T-helper 17 cell (primary cell): Measurements from ENCODE around the gene AVPR2. TPM values are rescaled to one million over a fixed set of nuclear protein-coding genes. Genes with fewer than 3 reads are reported as not detected.

Experiments used
- ATAC-seq: fragments of 150-1000 bp; cut with Tn5 transposase; 2 replicates; pipeline ENCODE4 v1.10.0; 2021; ENCODE audit warnings: mild to moderate bottlenecking, moderate library complexity
- DNase-seq, 3 donors: peaks; one replicate each; pipeline versions ENCODE4 v3.0.0 to v3.0.0-alpha.2; 2020 to 2021
- H3K9me3 ChIP-seq: one replicate; pipeline ENCODE4 v1.7.0; 2013; ENCODE audit warnings: low read length, mild to moderate bottlenecking; ENCODE audit not compliant: control insufficient read depth, poor library complexity, severe bottlenecking
- H3K27ac Mint-ChIP-seq: one replicate; pipeline ENCODE4 v1.8.0; 2022; ENCODE audit warnings: mild to moderate bottlenecking, moderate library complexity, mixed read lengths
- H3K27me3 Mint-ChIP-seq: one replicate; pipeline ENCODE4 v1.8.0; 2022; ENCODE audit warnings: mixed read lengths
- H3K36me3 Mint-ChIP-seq: one replicate; pipeline ENCODE4 v1.8.0; 2022; ENCODE audit warnings: low read depth, mixed read lengths
- H3K4me1 Mint-ChIP-seq: one replicate; pipeline ENCODE4 v1.8.0; 2022; ENCODE audit warnings: mild to moderate bottlenecking, mixed read lengths
- H3K4me3 Mint-ChIP-seq: one replicate; pipeline ENCODE4 v1.8.0; 2022; ENCODE audit warnings: mild to moderate bottlenecking, moderate library complexity, mixed read lengths
- total RNA-seq, 4 donors: library from RNA in 2 of 4; stranded (reverse) in 2 of 4; gene quantifications; one replicate each; pipeline ENCODE4 v1.2.3 and lab custom pipeline; 2022 to 2026

AVPR2 gene
- total RNA-seq, 2 donors from 2014 or later: not detected

DNA sequence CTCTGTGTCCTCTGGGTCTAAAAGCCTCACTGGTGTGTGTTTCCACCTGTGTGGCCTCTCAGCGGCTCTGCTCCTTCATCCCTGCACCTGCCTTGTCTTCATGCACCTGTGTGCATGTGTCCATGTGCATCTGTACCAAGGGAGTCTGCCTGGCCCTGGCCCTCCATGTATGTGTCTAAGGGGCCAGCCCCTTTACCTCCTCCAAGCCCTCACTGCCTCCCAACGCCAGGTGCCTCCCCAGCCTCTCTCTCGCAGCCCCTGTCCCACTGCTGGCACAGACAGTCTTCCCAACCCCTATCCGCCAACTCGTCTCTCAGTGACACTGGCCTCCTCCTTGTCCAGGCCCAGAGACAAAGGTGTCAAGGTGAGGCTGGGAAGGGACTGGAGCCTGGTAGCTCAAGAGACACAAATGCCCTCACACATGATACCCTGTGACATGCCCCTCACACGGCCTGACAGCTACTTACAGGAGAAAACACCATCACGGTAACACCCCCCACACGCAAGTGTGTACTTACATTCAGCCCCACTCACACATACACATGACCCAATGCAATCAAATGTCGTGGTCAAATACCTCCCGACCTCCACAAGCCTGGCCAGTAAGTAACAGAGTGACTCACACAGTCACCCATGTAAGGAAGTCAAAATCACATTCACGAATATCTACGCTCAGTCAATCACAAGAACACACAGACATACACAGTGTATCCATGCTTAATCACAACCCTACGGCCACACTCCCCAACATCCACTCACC is 29.9 kb upstream of the AVPR2 start:
- DNase-seq (no peak), ATAC-seq (no peak)
- no peak overlapping the region for H3K4me3 Mint-ChIP-seq
- peak overlapping the region; percentile 78 for H3K27ac Mint-ChIP-seq
- no peaks in the 10 kb centered on the region for H3K9me3 ChIP-seq
- H3K36me3 Mint-ChIP-seq: no peaks in the 10 kb centered on the region
- H3K4me1 Mint-ChIP-seq: peaks cover 4% of the 10 kb centered on the region
- peaks cover 6% of the 10 kb centered on the region for H3K27me3 Mint-ChIP-seq

DNA sequence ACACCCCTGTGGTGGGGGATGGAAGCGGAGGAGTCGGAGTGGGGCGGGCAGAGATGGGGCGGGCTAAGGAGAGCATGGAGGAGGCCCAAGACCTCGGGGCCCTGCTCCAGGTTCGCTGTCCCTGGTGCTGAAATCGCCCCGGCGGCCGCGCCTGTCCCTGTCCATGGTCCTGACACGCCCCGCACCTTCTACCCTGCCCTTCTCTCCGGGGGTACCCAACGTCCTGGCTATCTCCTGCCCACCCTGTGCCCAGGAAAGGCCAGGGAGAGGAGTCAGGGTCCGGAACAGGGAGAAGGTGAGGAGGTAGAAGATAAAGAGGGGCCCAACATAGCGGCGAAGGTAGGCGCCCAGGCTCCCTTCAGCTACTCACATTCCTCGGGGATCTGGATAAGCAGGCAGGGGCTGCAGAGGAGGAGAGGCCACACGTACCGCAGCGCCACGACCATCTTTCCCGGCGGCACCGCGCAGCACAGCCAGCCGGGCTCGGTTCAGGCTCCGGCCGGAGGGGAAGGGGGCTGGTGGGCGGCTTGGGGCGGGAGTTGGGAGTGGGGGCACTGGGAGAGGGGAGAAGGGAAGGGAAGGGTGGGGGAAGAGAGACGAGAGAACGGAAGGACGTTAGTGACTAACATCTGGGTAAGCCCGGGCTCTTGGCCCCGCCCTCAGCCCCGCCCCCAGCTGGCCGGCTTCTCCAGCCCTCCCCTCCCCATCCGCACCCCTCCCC is 28.9 kb upstream of the AVPR2 start:
- peaks cover 4% of the 10 kb centered on the region for H3K4me1 Mint-ChIP-seq
- ATAC-seq (peak; percentile 87), DNase-seq (peak; percentile 55 to 63 (median 59))
- peaks cover 6% of the 10 kb centered on the region for H3K27me3 Mint-ChIP-seq
- no peaks in the 10 kb centered on the region for H3K9me3 ChIP-seq
- peak overlapping the region; percentile 26 for H3K4me3 Mint-ChIP-seq
- H3K36me3 Mint-ChIP-seq: no peaks in the 10 kb centered on the region
- peak overlapping the region; percentile 78 for H3K27ac Mint-ChIP-seq

DNA sequence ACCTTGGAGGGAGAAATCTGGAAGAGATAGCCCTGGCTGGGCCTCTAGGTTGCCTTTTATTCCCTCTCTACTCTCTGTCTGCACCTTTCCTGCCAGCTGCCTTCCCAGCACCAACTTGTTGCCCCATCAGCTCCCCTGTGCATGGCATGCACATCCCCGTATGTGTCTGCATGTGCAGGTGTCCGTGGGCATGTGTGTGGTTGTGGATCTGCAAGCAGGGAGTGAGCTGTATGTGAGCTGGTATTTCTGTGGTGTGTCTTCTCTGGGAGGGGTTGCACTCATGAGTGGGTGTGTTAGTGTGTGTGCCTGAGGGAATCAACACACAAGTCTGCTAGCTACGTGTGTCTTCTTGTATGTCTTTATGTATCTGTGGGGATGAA is 28.4 kb upstream of the AVPR2 start:
- DNase-seq: no peak
- no peak overlapping the region for H3K27ac Mint-ChIP-seq
- no peak overlapping the region for H3K4me3 Mint-ChIP-seq

DNA sequence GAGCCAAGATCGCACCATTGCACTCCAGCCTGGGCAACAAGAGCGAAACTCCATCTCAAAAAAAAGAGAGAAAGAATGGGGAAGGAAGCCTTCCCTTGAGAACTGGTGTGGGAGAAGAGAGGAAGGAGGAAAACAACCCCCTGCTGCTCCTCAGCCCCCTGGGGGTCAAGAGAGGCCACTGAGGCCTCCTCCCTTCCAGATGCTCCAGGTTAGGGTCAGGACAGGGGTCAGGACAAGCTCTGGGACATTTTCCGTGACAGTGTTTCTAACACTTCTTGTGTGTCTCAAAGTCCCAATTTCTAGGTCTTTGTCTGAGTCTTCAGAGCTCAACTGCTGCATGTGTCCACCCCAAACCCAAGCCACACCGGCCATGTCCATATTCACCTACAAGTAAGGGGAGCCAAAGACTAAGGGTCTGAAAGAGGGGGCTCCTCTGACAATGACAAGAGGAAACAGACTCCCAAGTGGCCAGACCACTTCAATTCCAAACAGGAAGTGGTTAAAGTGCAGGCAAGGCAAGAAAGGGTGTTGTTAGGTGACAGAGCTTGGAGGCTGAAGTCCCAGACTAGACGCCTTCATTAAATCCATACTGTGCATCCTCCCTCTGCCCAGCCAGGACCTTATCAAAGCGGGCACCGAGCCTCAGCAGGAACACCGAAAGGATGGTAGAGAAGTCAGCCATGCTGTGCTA is 26.8 kb upstream of the AVPR2 start:
- no peaks in the 10 kb centered on the region for H3K9me3 ChIP-seq
- Mint-ChIP-seq H3K27ac (no peak overlapping the region), H3K4me3 (no peak overlapping the region), H3K4me1 (peaks cover 6% of the 10 kb centered on the region), H3K27me3 (peaks cover 2% of the 10 kb centered on the region), H3K36me3 (no peaks in the 10 kb centered on the region)
- ATAC-seq (no peak), DNase-seq (no peak)

More for the DNA sequence above, 28.4 kb upstream of the AVPR2 start:
- Mint-ChIP-seq H3K4me1 (peaks cover 4% of the 10 kb centered on the region), H3K36me3 (no peaks in the 10 kb centered on the region), H3K27me3 (peaks cover 6% of the 10 kb centered on the region)
- H3K9me3 ChIP-seq: no peaks in the 10 kb centered on the region
- no peak for ATAC-seq

DNA sequence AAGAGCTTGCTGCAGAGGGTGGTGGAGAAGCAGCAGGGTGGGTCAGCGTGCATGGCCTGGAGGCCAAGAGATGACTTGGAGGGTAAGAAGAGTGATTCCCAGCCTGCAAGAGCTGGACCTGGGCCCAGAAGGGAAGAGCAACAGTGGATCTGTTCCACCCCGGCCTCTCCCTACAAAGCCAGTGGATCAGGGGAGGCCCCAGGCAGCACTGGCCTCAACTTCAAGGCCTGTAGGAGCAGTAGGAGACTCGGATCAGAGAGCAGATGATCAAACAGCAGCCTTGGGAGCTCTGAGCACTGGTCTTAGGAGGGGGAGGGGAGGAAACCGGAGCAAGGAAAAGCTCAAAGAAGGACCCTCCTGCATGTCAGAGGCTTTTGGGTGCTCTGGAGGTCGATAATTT is 26.1 kb upstream of the AVPR2 start:
- peaks cover 6% of the 10 kb centered on the region for H3K4me1 Mint-ChIP-seq
- no peak overlapping the region for H3K27ac Mint-ChIP-seq
- H3K4me3 Mint-ChIP-seq: no peak overlapping the region
- H3K27me3 Mint-ChIP-seq: no peaks in the 10 kb centered on the region
- DNase-seq: no peak
- H3K36me3 Mint-ChIP-seq: no peaks in the 10 kb centered on the region
- no peaks in the 10 kb centered on the region for H3K9me3 ChIP-seq
- ATAC-seq: no peak

DNA sequence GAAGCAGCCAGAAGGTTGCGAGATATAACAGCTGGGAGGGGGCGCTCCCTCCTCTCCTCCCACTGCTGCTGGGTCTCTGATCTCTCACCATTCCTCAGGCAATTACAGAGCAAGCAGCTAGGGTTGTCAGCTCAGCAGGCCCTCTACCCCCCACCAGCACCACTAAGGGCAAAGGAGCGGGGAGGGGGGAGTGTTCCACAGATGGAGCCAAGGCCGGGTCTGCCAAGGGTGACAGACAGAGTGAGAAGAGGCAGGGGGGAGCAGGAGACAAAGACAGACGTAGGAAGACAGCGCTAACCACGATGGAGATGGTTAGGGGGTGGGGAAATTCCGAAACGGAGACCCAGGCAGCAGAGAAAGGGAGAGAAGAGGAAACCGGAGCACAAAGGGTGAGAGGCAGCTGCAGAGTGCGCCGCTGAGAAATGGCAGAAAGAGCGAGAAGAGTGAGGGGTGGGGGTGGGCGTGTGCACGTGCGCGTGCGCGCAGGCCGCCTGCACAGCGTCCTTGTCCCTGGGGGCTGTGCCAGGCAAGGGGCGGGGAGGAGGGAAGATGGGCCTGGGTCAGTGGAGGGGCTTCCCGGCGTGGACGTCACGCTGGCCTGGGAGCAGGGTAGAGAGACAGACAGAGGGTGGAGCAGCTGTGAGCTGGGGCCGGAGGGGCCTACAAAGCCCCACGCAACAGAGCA is 25.4 kb upstream of the AVPR2 start:
- Mint-ChIP-seq H3K36me3 (no peaks in the 10 kb centered on the region), H3K27me3 (no peaks in the 10 kb centered on the region), H3K4me1 (peaks cover 6% of the 10 kb centered on the region), H3K4me3 (peak overlapping the region; percentile 69), H3K27ac (no peak overlapping the region)
- ATAC-seq (peak; percentile 47), DNase-seq (no peak)
- no peaks in the 10 kb centered on the region for H3K9me3 ChIP-seq

DNA sequence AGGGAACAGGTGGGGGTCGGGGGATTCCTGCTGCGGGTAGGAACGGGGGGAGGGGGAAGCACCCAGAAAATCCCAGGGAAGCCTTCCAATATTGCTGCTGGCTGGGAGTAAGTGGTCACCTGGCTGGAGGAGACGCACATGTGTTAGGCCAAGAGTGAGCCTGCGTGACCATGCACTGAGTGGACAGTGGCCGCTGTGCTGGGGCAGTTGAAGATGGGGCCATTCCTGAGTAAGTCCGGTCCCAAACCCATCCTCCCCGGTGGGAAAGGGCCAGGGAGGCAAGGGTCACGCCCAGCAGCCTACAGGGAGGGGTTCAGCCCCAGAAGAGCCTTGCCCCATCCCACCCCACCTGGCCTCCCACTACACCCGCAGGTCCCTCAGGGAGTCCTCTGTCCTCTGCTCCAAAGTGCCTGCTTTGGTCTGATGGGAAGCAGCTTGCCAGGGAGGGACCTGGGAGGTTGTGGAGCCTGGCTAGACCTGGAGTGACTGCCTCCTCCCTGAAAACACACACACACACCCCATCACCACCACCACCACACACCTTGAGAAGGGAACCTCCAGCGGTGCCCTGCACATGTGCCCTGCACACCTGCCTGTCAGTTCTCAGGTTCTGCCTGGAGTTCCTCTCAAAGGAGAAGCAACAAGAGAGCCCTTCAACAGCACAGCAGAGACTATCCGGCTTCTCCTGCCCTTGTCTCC is 24.6 kb upstream of the AVPR2 start:
- H3K9me3 ChIP-seq: no peaks in the 10 kb centered on the region
- no peaks in the 10 kb centered on the region for H3K36me3 Mint-ChIP-seq
- H3K27me3 Mint-ChIP-seq: no peaks in the 10 kb centered on the region
- ATAC-seq: no peak
- H3K27ac Mint-ChIP-seq: no peak overlapping the region
- no peak for DNase-seq
- peaks cover 11% of the 10 kb centered on the region for H3K4me1 Mint-ChIP-seq
- no peak overlapping the region for H3K4me3 Mint-ChIP-seq

DNA sequence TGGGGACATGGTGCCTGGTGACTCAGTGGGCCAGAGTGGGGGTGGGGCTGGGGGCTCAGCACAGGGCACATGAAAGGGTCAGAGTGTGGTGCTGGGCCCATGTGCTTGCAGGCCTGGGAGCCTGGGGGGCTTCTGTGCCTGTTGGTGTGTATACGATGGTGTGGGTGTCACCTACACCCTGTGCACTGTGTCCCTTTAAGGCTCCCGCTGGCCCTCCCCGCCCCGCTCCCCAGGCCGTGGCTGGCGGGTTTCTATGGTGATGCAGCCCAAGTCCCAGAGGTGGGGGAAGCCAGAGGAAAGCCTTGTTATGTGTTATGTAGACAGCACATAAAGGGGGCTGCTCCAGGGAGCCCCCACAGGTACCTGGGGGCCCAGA is 24.0 kb upstream of the AVPR2 start:
- Mint-ChIP-seq H3K27me3 (no peaks in the 10 kb centered on the region), H3K27ac (no peak overlapping the region), H3K4me3 (no peak overlapping the region), H3K36me3 (no peaks in the 10 kb centered on the region), H3K4me1 (peaks cover 11% of the 10 kb centered on the region)
- no peak for ATAC-seq
- H3K9me3 ChIP-seq: no peaks in the 10 kb centered on the region
- no peak for DNase-seq

DNA sequence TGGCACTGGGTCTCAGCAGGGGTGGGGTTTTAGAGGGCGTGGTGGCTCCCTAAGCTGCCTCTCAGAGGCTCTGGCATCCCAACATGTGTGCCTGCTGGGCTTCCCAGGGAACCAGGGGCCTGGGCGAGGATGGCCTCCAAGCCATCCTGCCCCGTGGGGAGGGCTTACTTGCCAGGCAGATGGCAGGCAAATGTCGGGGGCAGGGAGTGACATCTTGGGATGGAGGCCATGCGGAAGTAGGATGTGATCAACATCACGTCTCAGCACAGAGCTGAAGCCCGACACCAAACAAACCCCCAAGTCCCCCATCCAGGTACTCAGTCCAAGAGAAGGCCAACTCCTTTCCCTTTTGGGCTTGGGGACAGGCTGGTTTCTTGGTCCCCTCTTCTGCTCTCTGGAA is 23.2 kb upstream of the AVPR2 start:
- Mint-ChIP-seq H3K4me3 (no peak overlapping the region), H3K4me1 (peaks cover 11% of the 10 kb centered on the region), H3K36me3 (no peaks in the 10 kb centered on the region), H3K27me3 (no peaks in the 10 kb centered on the region), H3K27ac (no peak overlapping the region)
- ATAC-seq: no peak
- H3K9me3 ChIP-seq: no peaks in the 10 kb centered on the region
- DNase-seq: no peak

DNA sequence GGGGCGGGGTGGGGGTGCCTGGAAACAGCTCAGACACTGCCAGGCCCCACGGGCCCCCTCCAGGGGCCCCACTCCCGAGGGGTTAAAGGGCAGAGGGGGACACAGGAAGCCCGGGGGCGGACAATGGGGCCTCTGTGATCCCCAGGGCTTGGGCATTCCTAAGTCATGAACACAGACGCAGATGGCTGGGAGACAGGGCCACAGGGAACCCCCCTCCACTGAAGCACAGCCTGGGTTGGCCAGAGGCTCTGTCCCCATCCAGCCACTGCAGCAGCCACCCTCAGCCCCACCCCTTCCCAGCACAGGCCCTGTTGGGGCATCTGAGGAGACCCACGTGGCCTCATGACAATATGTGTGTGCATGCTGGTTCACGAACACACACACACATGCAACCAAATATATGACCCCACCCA is 22.4 kb upstream of the AVPR2 start:
- no peak overlapping the region for H3K27ac Mint-ChIP-seq
- no peak overlapping the region for H3K4me3 Mint-ChIP-seq
- H3K27me3 Mint-ChIP-seq: no peaks in the 10 kb centered on the region
- H3K4me1 Mint-ChIP-seq: peaks cover 11% of the 10 kb centered on the region
- H3K36me3 Mint-ChIP-seq: no peaks in the 10 kb centered on the region
- ATAC-seq: no peak
- H3K9me3 ChIP-seq: no peaks in the 10 kb centered on the region
- DNase-seq: no peak

DNA sequence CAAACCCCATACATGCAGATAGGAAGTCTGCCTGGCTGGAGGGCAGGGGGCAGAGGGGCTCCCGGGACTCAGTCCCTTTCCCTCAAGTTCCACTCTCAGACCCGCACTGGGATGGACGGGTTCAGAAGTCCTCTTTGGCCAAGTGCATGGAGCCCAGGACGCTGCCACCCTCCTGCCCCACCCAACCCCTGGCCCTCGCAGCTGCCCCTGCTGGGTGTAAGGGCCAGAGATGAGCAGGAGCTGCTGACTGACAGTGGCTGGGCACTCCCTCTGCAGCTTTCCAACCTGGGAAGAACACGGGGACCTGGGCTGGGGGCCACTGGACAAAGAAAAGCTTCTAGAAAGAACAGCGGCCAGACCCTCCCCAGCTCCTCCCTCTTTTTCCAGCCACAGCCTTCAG is 21.9 kb upstream of the AVPR2 start:
- Mint-ChIP-seq H3K27me3 (no peaks in the 10 kb centered on the region), H3K27ac (no peak overlapping the region)
- no peaks in the 10 kb centered on the region for H3K9me3 ChIP-seq

DNA sequence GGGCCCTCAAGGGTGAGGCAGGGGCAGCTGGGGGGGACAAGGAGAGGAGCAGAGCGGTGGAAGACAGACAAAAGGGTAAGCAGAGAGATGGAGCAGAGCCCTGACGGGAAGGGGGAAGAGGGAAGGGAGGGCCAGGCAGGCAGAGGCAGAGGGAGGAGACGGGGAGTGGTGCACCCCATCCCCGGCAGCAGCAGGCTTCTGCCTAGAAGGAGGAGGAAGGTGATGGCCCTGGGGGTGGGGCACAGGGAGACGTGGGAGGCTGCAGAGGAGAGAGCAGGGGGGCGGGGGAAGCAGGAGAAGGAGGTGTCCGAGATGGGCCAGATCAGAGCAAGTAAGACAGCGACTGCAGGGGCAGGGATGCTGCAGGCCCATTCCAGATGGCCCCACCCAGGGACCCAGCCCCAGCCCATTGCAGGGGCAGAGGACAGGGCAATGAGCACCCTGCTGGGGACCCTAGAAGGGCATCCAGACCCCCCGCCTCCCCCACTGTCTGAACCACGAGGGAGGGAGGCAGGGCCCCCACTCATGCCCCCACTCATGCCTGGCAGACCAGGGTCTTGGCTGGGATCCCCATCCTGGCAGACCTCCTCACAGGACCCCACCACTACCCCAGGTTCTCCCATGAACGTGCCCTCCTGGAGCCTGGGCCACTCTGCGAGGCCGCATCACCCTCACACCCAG is 21.2 kb upstream of the AVPR2 start:
- no peaks in the 10 kb centered on the region for H3K9me3 ChIP-seq
- no peak overlapping the region for H3K4me3 Mint-ChIP-seq
- DNase-seq (no peak), ATAC-seq (no peak)
- no peaks in the 10 kb centered on the region for H3K36me3 Mint-ChIP-seq
- H3K27me3 Mint-ChIP-seq: no peaks in the 10 kb centered on the region
- peaks cover 11% of the 10 kb centered on the region for H3K4me1 Mint-ChIP-seq
- no peak overlapping the region for H3K27ac Mint-ChIP-seq

More for the DNA sequence above, 21.9 kb upstream of the AVPR2 start:
- Mint-ChIP-seq H3K4me1 (peaks cover 11% of the 10 kb centered on the region), H3K36me3 (no peaks in the 10 kb centered on the region), H3K4me3 (no peak overlapping the region)
- ATAC-seq (no peak), DNase-seq (no peak)
